HepG2 (cell line): ENCODE data around the gene ABCG4. TPM values are rescaled to one million over a fixed set of nuclear protein-coding genes. Genes with fewer than 3 reads are reported as not detected.

Source experiments
- ARID4A ChIP-seq: sonication (generic); formaldehyde crosslinking; IDR thresholded peaks from 2 replicates; pipeline ENCODE4 v1.5.0; 2020; ENCODE audit warnings: mild to moderate bottlenecking, missing genetic modification reagents, borderline replicate concordance
- ELF3 ChIP-seq: IDR thresholded peaks from 2 replicates; pipeline ENCODE4 v1.6.1; 2016; ENCODE audit warnings: missing genetic modification reagents, missing compliant biosample characterization
- GABPB1 ChIP-seq: IDR thresholded peaks from 2 replicates; pipeline ENCODE4 v1.6.1; 2016; ENCODE audit warnings: mild to moderate bottlenecking, missing genetic modification reagents, moderate library complexity, missing compliant biosample characterization
- HNRNPH1 ChIP-seq: fragments of 200-400 bp; formaldehyde crosslinking; optimal IDR thresholded peaks from 2 replicates; pipeline ENCODE3; 2017; ENCODE audit warnings: mild to moderate bottlenecking, low read depth, low read length
- MED13 ChIP-seq: sonication (generic); formaldehyde crosslinking; IDR thresholded peaks from 2 replicates; pipeline ENCODE4 v1.5.0; 2020; ENCODE audit warnings: missing genetic modification reagents
- MXI1 ChIP-seq: IDR thresholded peaks from 3 replicates; pipeline ENCODE4 v1.6.1; 2012; ENCODE audit warnings: low read depth, low read length, inconsistent platforms, borderline replicate concordance
- NFKBIZ ChIP-seq: IDR thresholded peaks from 2 replicates; pipeline ENCODE4 v1.6.1; 2018; ENCODE audit warnings: missing genetic modification reagents, missing compliant biosample characterization
- PATZ1 ChIP-seq: sonication (generic); formaldehyde crosslinking; IDR thresholded peaks from 2 replicates; pipeline ENCODE4 v1.4.0; 2020; ENCODE audit warnings: missing genetic modification reagents
- RAD21 ChIP-seq: fragments of 450-650 bp; formaldehyde crosslinking; IDR thresholded peaks from 2 replicates; pipeline ENCODE4 v1.5.0; 2020; ENCODE audit warnings: mild to moderate bottlenecking
- RFXAP ChIP-seq: sonication (generic); formaldehyde crosslinking; IDR thresholded peaks from 2 replicates; pipeline ENCODE4 v1.4.0; 2020; ENCODE audit warnings: missing genetic modification reagents, borderline replicate concordance
- SAP130 ChIP-seq: IDR thresholded peaks from 2 replicates; pipeline ENCODE4 v1.6.1; 2016; ENCODE audit warnings: low read depth
- STAG1 ChIP-seq: sonication (generic); formaldehyde crosslinking; IDR thresholded peaks from 2 replicates; pipeline ENCODE4 v1.4.0; 2020; ENCODE audit warnings: missing genetic modification reagents
- TFAP4 ChIP-seq: sonication (generic); IDR thresholded peaks from 2 replicates; pipeline ENCODE4 v1.6.1; 2016; ENCODE audit warnings: low read depth, borderline replicate concordance
- XRCC5 ChIP-seq: fragments of 200-400 bp; formaldehyde crosslinking; optimal IDR thresholded peaks from 2 replicates; pipeline ENCODE3; 2017; ENCODE audit warnings: mild to moderate bottlenecking, low read length
- ZNF12 ChIP-seq: sonication (generic); formaldehyde crosslinking; IDR thresholded peaks from 2 replicates; pipeline ENCODE4 v1.5.0; 2020; ENCODE audit warnings: missing genetic modification reagents
- ZNF207 ChIP-seq: fragments of 450-650 bp; IDR thresholded peaks from 2 replicates; pipeline ENCODE4 v1.6.1; 2016; ENCODE audit warnings: antibody characterized with exemption, borderline replicate concordance
- ZNF367 ChIP-seq: sonication (generic); formaldehyde crosslinking; IDR thresholded peaks from 2 replicates; pipeline ENCODE4 v1.4.0; 2020; ENCODE audit warnings: missing genetic modification reagents, borderline replicate concordance
- ZSCAN25 ChIP-seq: sonication (generic); formaldehyde crosslinking; IDR thresholded peaks from 2 replicates; pipeline ENCODE4 v1.8.0; 2022; ENCODE audit warnings: mild to moderate bottlenecking, missing genetic modification reagents
- polyA plus RNA-seq, 8 experiments: library from polyadenylated mRNA; depleted of rRNA in 3 of 8; stranded (reverse) in 7 of 8; unstranded in 1 of 8; fragments of >200 nt; fragmentation: Illumina TruSeq in 4 of 8; extraction: Trizol in 4 of 8; gene quantifications; 2 replicates each; pipeline versions ENCODE4 v1.2.1 to v1.2.3, GENCODE V29; 2011 to 2016; ENCODE audit warnings: low read depth in 4 of 8, missing spikeins in 1 of 8, mixed read lengths in 1 of 8; ENCODE audit not compliant: insufficient read depth in 1 of 8
- total RNA-seq, 5 experiments: library from RNA; depleted of rRNA; stranded (reverse); fragments of >200 nt; fragmentation: Illumina TruSeq; extraction: Trizol; gene quantifications; 2 replicates each; pipeline ENCODE4 v1.2.3, GENCODE V29; 2016; ENCODE audit warnings: low read depth in 1 of 5
- TF ChIP-seq, protein P1 (sequence below): sonication (generic); formaldehyde crosslinking; IDR thresholded peaks from 2 replicates; pipeline ENCODE4 v1.5.0; 2020; ENCODE audit warnings: mild to moderate bottlenecking, missing genetic modification reagents, moderate library complexity
- TF ChIP-seq, protein P2 (sequence below): sonication (generic); formaldehyde crosslinking; IDR thresholded peaks from 2 replicates; pipeline ENCODE4 v1.9.0; 2021; ENCODE audit warnings: missing genetic modification reagents, borderline replicate concordance

Gene ABCG4
- total and polyA plus RNA-seq, 2 of the 13 experiments (the other 11 are each of a cell fraction or from before 2014, with no cell fraction given): not detected

DNA sequence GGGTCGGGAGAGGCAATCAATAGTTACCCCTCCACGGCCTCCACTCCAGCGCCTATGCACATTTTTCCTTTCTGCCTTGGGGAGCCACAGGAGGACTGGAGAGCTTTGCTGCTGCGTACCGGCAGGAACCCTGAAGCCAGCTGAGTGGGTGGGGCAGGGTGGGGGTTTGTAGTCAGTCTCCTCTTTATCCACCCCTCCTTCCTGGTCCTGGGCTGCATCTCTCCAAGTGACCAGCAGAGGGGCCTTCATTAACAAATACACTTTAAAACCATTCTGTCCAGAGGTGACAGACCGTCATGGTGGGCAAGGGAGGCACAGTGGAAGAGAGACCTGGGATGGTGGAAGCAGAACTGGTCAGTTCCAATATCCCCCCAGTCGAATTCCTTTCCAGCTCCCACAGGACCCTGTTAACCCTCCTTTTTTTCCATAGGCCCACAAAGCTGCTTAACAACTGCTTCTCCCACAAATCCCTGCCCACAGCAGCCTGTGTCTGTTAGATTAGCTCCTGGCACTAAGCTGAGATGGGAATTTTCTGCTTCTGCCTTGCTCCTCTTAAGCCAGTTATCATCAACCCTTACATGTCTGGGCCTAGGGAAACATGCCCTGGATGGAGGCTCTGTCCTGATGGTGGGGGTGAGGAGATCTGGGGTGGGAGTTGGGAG lies 3.9 kb upstream of the ABCG4 start (continued):
- TF ChIP-seq, protein P1, sequence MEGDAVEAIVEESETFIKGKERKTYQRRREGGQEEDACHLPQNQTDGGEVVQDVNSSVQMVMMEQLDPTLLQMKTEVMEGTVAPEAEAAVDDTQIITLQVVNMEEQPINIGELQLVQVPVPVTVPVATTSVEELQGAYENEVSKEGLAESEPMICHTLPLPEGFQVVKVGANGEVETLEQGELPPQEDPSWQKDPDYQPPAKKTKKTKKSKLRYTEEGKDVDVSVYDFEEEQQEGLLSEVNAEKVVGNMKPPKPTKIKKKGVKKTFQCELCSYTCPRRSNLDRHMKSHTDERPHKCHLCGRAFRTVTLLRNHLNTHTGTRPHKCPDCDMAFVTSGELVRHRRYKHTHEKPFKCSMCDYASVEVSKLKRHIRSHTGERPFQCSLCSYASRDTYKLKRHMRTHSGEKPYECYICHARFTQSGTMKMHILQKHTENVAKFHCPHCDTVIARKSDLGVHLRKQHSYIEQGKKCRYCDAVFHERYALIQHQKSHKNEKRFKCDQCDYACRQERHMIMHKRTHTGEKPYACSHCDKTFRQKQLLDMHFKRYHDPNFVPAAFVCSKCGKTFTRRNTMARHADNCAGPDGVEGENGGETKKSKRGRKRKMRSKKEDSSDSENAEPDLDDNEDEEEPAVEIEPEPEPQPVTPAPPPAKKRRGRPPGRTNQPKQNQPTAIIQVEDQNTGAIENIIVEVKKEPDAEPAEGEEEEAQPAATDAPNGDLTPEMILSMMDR (CRISPR knock-in tag): peak; percentile 75
- TF ChIP-seq GABPB1 (CRISPR knock-in tag) (no peak), MXI1 (0 out of 3 replicates have a peak, but pooled peaks have one; percentile 20), ELF3 (CRISPR knock-in tag) (0 out of 2 replicates have a peak, but pooled peaks have one; percentile 41), ZNF367 (CRISPR knock-in tag) (no peak), NFKBIZ (CRISPR knock-in tag) (no peak), SAP130 (CRISPR knock-in tag) (peak; percentile 37; the same call in 1 of the 2 replicates), XRCC5 (peak; percentile 52), ARID4A (CRISPR knock-in tag) (peak; percentile 26; the same call in 1 of the 2 replicates), RFXAP (CRISPR knock-in tag) (no peak), RAD21 (CRISPR knock-in tag) (0 out of 2 replicates have a peak, but pooled peaks have one; percentile 22), ZNF207 (no peak), STAG1 (CRISPR knock-in tag) (peak; percentile 54), HNRNPH1 (no peak), ZNF12 (CRISPR knock-in tag) (no peak), ZSCAN25 (CRISPR knock-in tag) (peak; percentile 88), PATZ1 (CRISPR knock-in tag) (peak; percentile 70), TFAP4 (peak; percentile 60; the same call in 1 of the 2 replicates), MED13 (CRISPR knock-in tag) (no peak)
- TF ChIP-seq, protein P2, sequence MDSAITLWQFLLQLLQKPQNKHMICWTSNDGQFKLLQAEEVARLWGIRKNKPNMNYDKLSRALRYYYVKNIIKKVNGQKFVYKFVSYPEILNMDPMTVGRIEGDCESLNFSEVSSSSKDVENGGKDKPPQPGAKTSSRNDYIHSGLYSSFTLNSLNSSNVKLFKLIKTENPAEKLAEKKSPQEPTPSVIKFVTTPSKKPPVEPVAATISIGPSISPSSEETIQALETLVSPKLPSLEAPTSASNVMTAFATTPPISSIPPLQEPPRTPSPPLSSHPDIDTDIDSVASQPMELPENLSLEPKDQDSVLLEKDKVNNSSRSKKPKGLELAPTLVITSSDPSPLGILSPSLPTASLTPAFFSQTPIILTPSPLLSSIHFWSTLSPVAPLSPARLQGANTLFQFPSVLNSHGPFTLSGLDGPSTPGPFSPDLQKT (CRISPR knock-in tag): no peak
- TF ChIP-seq, all 625 proteins: peak for 16
